Vagina (tissue), 2 donors: ENCODE results near the gene LSM14A.

ENCODE experiments used
- POLR2A ChIP-seq, 2 donors: fragments of 450-650 bp; IDR thresholded peaks; one replicate each; pipeline ENCODE4 v1.6.1; 2017; ENCODE audit warnings: antibody characterized with exemption in 2 of 2, mild to moderate bottlenecking in 2 of 2, moderate library complexity in 2 of 2
- POLR2AphosphoS5 ChIP-seq, 2 donors: sonication (generic); formaldehyde crosslinking; IDR thresholded peaks; one replicate each; pipeline ENCODE4 v1.9.0; 2017; ENCODE audit warnings: antibody characterized with exemption in 2 of 2, mild to moderate bottlenecking in 2 of 2, low read depth in 1 of 2; ENCODE audit not compliant: insufficient read depth in 1 of 2
- TF ChIP-seq, protein P1 (sequence below), 3 experiments: fragments of 450-650 bp in 2 of 3; fragments of 200-600 bp in 1 of 3; sonication (generic) in 1 of 3; IDR thresholded peaks; one replicate each; pipeline ENCODE4 v1.5.1; 2017 to 2019; ENCODE audit warnings: antibody characterized with exemption in 3 of 3, mild to moderate bottlenecking in 2 of 3, moderate library complexity in 2 of 3

DNA sequence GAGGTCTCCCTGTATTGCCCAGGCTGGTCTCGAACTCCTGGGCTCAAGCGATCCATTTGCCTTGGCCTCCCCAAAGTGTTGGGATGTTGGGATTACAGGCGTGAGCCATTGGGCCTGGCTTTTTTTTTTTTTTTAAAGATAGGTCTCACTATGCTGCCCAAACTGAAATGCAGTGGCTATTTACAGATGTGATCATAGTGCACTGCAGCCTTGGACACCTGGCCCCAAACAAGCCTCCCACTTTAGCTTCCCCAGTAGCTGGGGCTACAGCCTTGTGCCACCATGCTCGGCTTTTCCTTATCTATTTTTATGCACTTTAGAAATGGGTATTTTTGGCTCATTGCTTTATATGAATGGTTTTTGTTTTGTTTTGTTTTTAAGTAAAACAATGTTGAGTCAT is 37.4 kb downstream of the LSM14A start:
- TF ChIP-seq, protein P1, sequence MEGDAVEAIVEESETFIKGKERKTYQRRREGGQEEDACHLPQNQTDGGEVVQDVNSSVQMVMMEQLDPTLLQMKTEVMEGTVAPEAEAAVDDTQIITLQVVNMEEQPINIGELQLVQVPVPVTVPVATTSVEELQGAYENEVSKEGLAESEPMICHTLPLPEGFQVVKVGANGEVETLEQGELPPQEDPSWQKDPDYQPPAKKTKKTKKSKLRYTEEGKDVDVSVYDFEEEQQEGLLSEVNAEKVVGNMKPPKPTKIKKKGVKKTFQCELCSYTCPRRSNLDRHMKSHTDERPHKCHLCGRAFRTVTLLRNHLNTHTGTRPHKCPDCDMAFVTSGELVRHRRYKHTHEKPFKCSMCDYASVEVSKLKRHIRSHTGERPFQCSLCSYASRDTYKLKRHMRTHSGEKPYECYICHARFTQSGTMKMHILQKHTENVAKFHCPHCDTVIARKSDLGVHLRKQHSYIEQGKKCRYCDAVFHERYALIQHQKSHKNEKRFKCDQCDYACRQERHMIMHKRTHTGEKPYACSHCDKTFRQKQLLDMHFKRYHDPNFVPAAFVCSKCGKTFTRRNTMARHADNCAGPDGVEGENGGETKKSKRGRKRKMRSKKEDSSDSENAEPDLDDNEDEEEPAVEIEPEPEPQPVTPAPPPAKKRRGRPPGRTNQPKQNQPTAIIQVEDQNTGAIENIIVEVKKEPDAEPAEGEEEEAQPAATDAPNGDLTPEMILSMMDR (IDR thresholded peaks at IDR 0.05) = no peak
- no peak for TF ChIP-seq POLR2A (IDR thresholded peaks at IDR 0.05)
- TF ChIP-seq POLR2AphosphoS5 (IDR thresholded peaks at IDR 0.05; ENCODE audit: insufficient read depth in 1 of 2, low read depth in 1 of 2) = no peak
